Ishikawa (cell line): ENCODE measurements around the gene CCSER2.

Experiments
- CEBPB ChIP-seq: IDR thresholded peaks from 2 replicates; pipeline ENCODE4 v1.6.1; 2012
- CREB1 ChIP-seq: IDR thresholded peaks from 2 replicates; pipeline ENCODE4 v1.6.1; 2012; ENCODE audit warnings: low read depth
- EGR1 ChIP-seq: IDR thresholded peaks from 2 replicates; pipeline ENCODE4 v1.6.1; 2012
- EP300 ChIP-seq: IDR thresholded peaks from 2 replicates; pipeline ENCODE4 v1.6.1; 2012; ENCODE audit warnings: borderline replicate concordance
- MAX ChIP-seq: IDR thresholded peaks from 2 replicates; pipeline ENCODE4 v1.6.1; 2012
- NFIC ChIP-seq: IDR thresholded peaks from 2 replicates; pipeline ENCODE4 v1.6.1; 2012
- RAD21 ChIP-seq: IDR thresholded peaks from 2 replicates; pipeline ENCODE4 v1.6.1; 2012; ENCODE audit warnings: low read depth
- REST ChIP-seq: IDR thresholded peaks from 2 replicates; pipeline ENCODE4 v1.6.1; 2012; ENCODE audit warnings: low read depth, mild to moderate bottlenecking
- TAF1 ChIP-seq: IDR thresholded peaks from 2 replicates; pipeline ENCODE4 v1.6.1; 2012; ENCODE audit warnings: low read depth, mild to moderate bottlenecking
- TCF12 ChIP-seq: IDR thresholded peaks from 2 replicates; pipeline ENCODE4 v1.6.1; 2012; ENCODE audit warnings: low read depth
- TEAD4 ChIP-seq: IDR thresholded peaks from 2 replicates; pipeline ENCODE4 v1.6.1; 2012
- USF1 ChIP-seq: IDR thresholded peaks from 2 replicates; pipeline ENCODE4 v1.6.1; 2012
- YY1 ChIP-seq: IDR thresholded peaks from 2 replicates; pipeline ENCODE4 v1.6.1; 2012; ENCODE audit warnings: low read depth
- ZBTB7A ChIP-seq: IDR thresholded peaks from 2 replicates; pipeline ENCODE4 v1.6.1; 2012; ENCODE audit warnings: low read depth

GRCh38 chr10:84531396-84531795, 203.0 kb downstream of the CCSER2 start:
- TF ChIP-seq EGR1 (no peak), CEBPB (no peak), RAD21 (no peak), CREB1 (no peak), EP300 (no peak), TAF1 (no peak), MAX (no peak), REST (no peak), ZBTB7A (no peak), USF1 (no peak), NFIC (no peak), TEAD4 (no peak), YY1 (no peak), TCF12 (no peak)
